AG04450 (cell line): Measurements from ENCODE around the gene DENND2A. TPM values are rescaled to one million over a fixed set of nuclear protein-coding genes. Genes with fewer than 3 reads are reported as not detected.

Experiments
- CTCF ChIA-PET: fragments of 300-600, 350-600 bp; formaldehyde crosslinking; extraction: SDS; loops from one replicate; lab custom pipeline; 2022; ENCODE audit warnings: antibody characterized with exemption, inconsistent platforms; lab: Charles Lee
- POLR2A ChIA-PET: fragments of 350-600 bp; formaldehyde crosslinking; extraction: SDS; loops from one replicate; lab custom pipeline; 2021; ENCODE audit warnings: antibody characterized with exemption, inconsistent platforms; lab: Yijun Ruan, JAX
- DNase-seq: peaks from one replicate; pipeline ENCODE4 v3.0.0-alpha.2; 2011; ENCODE audit warnings: low read depth, low spot score
- H3K27ac ChIP-seq: one replicate; pipeline ENCODE4 v1.5.1; 2012; ENCODE audit warnings: low read depth, low read length, control low read depth
- H3K27me3 ChIP-seq: one replicate; pipeline ENCODE4 v1.6.0; 2012; ENCODE audit warnings: low read length; ENCODE audit not compliant: control insufficient read depth, insufficient read depth
- H3K4me3 ChIP-seq: 2 replicates; pipeline ENCODE4 v1.5.1; 2011; ENCODE audit warnings: mild to moderate bottlenecking, low read depth, low read length, control low read depth
- H3K9me3 ChIP-seq: 2 replicates; pipeline ENCODE4 v1.5.1; 2012; ENCODE audit warnings: low read length; ENCODE audit not compliant: control insufficient read depth, insufficient read depth
- CTCF ChIP-seq: IDR thresholded peaks from 2 replicates; pipeline ENCODE4 v1.5.1; 2011; ENCODE audit warnings: low read depth, low read length, control low read depth, inconsistent platforms
- polyA plus RNA-seq: library from polyadenylated mRNA; depleted of rRNA; stranded (reverse); fragments of >200 nt; gene quantifications from 2 replicates; pipeline ENCODE4 v1.2.3, GENCODE V29; 2011

Gene DENND2A
- polyA plus RNA-seq, 1 experiment = 40.8 TPM

GRCh38 chr7:140640060-140640637, 464 bp downstream of the DENND2A start:
- DNase-seq = no peak
- H3K4me3 ChIP-seq = peak overlapping the region; percentile 79
- TF ChIP-seq CTCF = no peak
- H3K27ac ChIP-seq = peak overlapping the region; percentile 91
- CTCF ChIA-PET = interaction anchor here (0.6 kb wide), 1 partner anchor 96 kb away, joined by 11 read pairs; no protein-coding TSS in a partner anchor
- H3K9me3 ChIP-seq = peaks cover 3% of the 10 kb centered on the region; the same call in 1 of the 2 replicates
- no peaks in the 10 kb centered on the region for H3K27me3 ChIP-seq
- POLR2A ChIA-PET = interaction anchor here (0.8 to 3.9 kb wide), 8 partner anchors 12 to 73 kb away, joined by 3 to 21 read pairs (median 7); no protein-coding TSS in a partner anchor

DNA sequence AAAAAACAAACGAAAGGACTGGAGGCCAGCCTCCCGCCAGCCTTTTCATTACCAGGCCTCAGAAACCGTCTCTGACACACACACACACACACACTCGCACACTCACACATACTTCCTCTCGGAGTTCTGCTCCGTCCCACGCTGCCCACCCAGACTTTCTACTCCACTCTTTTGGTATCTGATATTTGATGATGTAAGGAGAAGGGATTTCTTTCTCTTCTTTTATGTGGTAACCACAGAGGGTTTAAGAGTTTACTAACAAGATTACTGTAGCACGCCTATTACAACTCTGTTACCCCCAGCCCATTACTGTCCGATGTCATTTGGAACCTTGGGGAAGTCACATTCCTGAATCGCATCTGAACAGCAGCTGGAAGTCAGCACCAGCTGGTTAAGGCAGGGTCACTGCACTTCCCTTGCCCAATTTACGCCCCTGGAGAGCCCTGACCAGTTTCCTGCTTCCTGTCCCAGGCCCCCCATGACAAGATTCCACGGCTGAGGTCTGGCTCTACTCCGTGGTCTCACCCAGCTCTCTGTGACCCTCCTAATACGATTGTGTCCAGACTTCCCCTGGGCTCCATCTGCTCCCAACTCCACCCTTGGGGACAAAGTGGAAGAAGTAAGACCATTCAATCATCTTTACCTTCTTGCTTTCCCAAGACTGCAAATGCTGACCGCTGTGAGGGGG, 1.1 kb downstream of the DENND2A start:
- ChIA-PET POLR2A (interaction anchor here (0.6 to 3.9 kb wide), 7 partner anchors 11 to 96 kb away, joined by 3 to 21 read pairs (median 6); no protein-coding TSS in a partner anchor), CTCF (no interaction called here)
- peak overlapping the region; percentile 91 for H3K27ac ChIP-seq

DNA sequence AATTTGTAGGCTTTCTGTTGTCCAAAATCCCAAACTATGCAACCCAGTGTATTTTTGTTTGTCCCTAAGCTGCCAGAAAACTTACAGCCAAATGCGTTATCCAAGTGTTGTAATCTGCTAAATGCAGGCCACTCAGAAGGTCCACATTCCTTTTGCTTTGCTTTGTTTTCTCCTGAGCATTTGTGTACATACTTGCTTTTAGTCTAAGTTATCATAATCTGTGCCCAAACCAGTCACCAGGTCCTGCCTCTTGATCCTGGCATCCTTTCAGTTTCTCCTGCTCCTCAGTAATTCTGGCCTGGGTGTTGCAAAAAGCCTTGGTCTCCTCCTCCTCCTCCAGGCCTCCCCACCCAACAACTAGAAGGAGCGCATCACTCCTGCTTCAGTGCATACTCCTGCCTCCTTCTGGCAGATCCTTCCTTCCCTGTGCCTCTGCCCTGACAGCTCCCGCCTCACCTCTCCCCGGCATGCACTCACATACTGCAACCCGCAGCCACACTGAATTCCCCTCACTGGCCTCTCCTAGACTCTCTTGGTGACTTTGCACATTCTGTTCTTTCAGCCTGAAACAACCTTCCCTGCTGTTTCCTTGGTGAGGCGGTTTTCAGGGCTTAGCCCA, 2.3 kb downstream of the DENND2A start:
- DNase-seq = peak; percentile 56
- ChIA-PET POLR2A (interaction anchor here (1.1 to 3.9 kb wide), 4 partner anchors 10 to 71 kb away, joined by 6 to 21 read pairs (median 14); no protein-coding TSS in a partner anchor), CTCF (no interaction called here)
- TF ChIP-seq CTCF = peak; percentile 43
- Histone ChIP-seq H3K27ac (peak overlapping the region; percentile 91), H3K4me3 (peak overlapping the region; percentile 79), H3K9me3 (peaks cover 3% of the 10 kb centered on the region; the same call in 1 of the 2 replicates), H3K27me3 (no peaks in the 10 kb centered on the region)

More for the DNA sequence above, 1.1 kb downstream of the DENND2A start:
- Histone ChIP-seq H3K27me3 (no peaks in the 10 kb centered on the region), H3K4me3 (peak overlapping the region; percentile 79), H3K9me3 (peaks cover 3% of the 10 kb centered on the region; the same call in 1 of the 2 replicates)
- DNase-seq = peak; percentile 77
- no peak for TF ChIP-seq CTCF

DNA sequence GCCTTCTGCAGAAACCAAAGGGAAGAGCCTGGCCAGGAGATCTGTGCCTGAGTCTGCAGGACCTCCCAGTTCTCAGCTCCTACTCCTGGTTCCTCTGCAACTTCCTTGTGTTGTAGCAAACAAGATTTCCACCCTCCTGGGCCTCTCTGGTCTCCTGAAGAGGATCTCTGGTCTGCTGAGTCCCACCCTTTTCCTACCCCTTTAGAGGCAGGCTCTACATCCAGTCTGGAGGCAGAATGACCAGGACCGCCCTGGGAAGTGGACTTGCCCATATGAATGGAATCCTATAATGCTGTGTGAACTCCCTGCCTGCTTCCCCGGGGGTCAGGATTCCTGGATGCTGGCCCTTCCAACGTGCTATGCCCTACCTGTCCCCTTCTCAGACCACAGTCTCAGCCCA, 3.2 kb downstream of the DENND2A start:
- H3K9me3 ChIP-seq = peaks cover 3% of the 10 kb centered on the region; the same call in 1 of the 2 replicates
- no peak for DNase-seq
- POLR2A ChIA-PET = interaction anchor here (1.1 to 3.9 kb wide), 5 partner anchors 9 to 120 kb away, joined by 4 to 21 read pairs (median 9); no protein-coding TSS in a partner anchor
- TF ChIP-seq CTCF = no peak
- no peaks in the 10 kb centered on the region for H3K27me3 ChIP-seq
- H3K4me3 ChIP-seq = no peak overlapping the region
- CTCF ChIA-PET = no interaction called here
- H3K27ac ChIP-seq = peak overlapping the region; percentile 91
